Fibroblast of gingiva (primary cell): ENCODE measurements around the gene TP53BP1.

Source experiments
- DNase-seq: peaks from one replicate; pipeline ENCODE4 v3.0.0-alpha.2; 2011; ENCODE audit warnings: low read depth

TP53BP1 gene, protein sequence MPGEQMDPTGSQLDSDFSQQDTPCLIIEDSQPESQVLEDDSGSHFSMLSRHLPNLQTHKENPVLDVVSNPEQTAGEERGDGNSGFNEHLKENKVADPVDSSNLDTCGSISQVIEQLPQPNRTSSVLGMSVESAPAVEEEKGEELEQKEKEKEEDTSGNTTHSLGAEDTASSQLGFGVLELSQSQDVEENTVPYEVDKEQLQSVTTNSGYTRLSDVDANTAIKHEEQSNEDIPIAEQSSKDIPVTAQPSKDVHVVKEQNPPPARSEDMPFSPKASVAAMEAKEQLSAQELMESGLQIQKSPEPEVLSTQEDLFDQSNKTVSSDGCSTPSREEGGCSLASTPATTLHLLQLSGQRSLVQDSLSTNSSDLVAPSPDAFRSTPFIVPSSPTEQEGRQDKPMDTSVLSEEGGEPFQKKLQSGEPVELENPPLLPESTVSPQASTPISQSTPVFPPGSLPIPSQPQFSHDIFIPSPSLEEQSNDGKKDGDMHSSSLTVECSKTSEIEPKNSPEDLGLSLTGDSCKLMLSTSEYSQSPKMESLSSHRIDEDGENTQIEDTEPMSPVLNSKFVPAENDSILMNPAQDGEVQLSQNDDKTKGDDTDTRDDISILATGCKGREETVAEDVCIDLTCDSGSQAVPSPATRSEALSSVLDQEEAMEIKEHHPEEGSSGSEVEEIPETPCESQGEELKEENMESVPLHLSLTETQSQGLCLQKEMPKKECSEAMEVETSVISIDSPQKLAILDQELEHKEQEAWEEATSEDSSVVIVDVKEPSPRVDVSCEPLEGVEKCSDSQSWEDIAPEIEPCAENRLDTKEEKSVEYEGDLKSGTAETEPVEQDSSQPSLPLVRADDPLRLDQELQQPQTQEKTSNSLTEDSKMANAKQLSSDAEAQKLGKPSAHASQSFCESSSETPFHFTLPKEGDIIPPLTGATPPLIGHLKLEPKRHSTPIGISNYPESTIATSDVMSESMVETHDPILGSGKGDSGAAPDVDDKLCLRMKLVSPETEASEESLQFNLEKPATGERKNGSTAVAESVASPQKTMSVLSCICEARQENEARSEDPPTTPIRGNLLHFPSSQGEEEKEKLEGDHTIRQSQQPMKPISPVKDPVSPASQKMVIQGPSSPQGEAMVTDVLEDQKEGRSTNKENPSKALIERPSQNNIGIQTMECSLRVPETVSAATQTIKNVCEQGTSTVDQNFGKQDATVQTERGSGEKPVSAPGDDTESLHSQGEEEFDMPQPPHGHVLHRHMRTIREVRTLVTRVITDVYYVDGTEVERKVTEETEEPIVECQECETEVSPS (N-terminal part only)

DNA sequence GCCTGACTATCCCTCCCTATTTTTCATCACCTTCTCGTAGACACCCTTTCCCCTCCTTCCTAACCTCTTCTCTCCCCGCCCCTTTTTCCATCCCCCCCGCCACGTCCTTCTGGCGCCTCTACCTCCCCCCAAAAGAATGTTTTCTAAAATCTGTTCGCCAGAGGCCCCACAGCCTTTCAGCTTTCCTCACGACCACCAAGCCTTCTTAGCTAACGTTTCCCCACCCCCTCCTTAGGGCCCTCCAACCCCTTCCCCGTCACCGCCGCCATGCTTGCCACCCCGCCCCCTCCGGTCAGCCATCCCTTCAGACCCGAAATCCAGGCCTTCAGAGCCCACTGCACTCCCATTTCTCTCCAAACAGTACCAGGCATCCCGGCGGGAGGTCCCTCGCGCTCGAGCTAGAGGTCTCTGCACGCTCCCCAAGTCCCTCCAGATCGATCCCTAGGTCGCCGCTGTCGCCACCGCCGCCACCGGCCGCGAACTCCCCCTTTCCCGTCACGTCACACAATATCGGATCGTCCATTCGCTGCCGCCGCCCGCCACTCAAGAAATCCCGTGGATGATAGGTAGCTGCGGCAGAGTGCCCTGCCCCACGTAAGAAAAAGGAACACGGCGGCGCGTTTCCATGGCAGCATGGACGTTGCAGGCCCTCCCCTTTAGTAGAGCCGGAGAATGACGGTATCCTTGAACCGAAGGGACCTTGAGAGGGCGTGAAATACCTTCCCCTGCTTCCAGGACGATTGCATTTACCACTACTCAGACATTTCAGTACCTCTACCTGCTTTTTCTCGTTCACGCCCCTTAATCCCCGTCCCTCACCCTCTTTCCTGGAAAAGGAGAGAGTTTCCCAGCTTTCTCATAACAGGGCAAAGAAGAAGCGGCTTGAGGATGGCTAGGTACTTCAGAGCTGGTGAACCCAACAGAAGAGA lies at the start of gene TP53BP1:
Gene TP53BP1 (minus strand): TSS at position 484 of the 929 bp plus-strand sequence. CDS start 113 bp downstream, at position 371.
- peak; percentile 94 for DNase-seq

GRCh38 chr15:43541785-43542184 lies 48.8 kb upstream of the TP53BP1 start:
- peak; percentile 63 for DNase-seq

GRCh38 chr15:43538091-43538490 lies 45.1 kb upstream of the TP53BP1 start:
- DNase-seq, result peak; percentile 88

DNA sequence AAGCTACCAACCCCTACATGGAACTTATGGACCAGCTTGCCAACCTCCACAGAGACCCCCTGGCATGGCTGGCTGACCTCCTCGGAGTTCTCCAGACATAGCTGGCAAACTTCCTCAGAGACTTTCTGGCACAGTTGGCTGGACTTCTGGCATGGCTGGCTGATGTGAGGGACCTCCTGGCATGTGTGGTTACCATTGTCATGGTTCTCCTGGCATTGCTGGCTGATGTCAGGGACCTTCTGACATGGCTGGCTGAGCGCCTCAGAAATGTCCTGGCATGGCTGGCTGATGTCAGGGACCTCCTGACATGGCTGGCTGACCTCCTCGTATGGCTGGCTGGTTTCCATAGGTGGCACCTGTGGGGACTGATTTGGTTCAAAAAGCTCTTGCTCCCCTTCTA lies 41.9 kb upstream of the TP53BP1 start:
- no peak for DNase-seq

GRCh38 chr15:43532826-43533225 lies 39.9 kb upstream of the TP53BP1 start:
- peak; percentile 76 for DNase-seq

- DNase-seq, result no peak
These were observed 38.2 kb upstream of the TP53BP1 start for GRCh38 chr15:43531018-43531670.

- DNase-seq, result no peak
These were observed 36.8 kb upstream of the TP53BP1 start for GRCh38 chr15:43529587-43530345.

DNA sequence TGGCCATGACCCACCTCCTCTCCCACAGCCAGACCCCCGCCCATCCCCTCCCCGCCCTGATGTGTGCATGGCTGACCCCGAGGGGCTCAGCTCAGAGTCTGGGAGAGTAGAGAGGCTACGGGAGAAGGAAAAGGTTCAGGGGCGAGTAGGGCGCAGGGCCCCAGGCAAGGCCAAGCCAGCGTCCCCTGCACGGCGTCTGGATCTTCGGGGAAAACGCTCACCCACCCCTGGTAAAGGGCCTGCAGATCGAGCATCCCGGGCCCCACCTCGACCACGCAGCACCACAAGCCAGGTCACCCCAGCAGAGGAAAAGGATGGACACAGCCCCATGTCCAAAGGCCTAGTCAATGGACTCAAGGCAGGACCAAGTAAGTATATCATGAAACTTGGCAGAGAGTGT lies 36.2 kb upstream of the TP53BP1 start:
- no peak for DNase-seq

- no peak for DNase-seq
These were observed 35.6 kb upstream of the TP53BP1 start for GRCh38 chr15:43528542-43529007.

DNA sequence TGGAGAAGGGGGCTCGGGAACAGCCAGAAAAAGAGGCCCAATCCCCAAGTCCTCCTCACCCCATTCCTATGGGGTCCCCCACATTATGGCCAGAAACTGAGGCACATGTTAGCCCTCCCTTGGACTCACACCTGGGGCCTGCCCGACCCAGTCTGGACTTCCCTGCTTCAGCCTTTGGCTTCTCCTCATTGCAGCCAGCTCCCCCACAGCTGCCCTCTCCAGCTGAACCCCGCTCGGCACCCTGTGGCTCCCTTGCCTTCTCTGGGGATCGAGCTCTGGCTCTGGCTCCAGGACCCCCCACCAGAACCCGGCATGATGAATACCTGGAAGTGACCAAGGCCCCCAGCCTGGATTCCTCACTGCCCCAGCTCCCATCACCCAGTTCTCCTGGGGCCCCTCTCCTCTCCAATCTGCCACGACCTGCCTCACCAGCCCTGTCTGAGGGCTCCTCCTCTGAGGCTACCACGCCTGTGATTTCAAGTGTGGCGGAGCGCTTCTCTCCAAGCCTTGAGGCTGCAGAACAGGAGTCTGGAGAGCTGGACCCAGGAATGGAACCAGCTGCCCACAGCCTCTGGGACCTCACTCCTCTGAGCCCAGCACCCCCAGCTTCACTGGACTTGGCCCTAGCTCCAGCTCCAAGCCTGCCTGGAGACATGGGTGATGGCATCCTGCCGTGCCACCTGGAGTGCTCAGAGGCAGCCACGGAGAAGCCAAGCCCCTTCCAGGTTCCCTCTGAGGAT lies 35.0 kb upstream of the TP53BP1 start:
- no peak for DNase-seq

DNA sequence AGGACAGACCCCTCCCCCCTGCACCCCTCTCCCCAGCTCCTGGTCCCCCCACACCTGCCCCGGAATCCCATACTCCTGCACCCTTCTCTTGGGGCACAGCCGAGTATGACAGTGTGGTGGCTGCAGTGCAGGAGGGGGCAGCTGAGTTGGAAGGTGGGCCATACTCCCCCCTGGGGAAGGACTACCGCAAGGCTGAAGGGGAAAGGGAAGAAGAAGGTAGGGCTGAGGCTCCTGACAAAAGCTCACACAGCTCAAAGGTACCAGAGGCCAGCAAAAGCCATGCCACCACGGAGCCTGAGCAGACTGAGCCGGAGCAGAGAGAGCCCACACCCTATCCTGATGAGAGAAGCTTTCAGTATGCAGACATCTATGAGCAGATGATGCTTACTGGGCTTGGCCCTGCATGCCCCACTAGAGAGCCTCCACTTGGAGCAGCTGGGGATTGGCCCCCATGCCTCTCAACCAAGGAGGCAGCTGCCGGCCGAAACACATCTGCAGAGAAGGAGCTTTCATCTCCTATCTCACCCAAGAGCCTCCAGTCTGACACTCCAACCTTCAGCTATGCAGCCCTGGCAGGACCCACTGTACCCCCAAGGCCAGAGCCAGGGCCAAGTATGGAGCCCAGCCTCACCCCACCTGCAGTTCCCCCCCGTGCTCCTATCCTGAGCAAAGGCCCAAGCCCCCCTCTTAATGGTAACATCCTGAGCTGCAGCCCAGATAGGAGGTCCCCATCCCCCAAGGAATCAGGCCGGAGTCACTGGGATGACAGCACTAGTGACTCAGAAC lies 34.3 kb upstream of the TP53BP1 start:
- no peak for DNase-seq

GRCh38 chr15:43526261-43526930 lies 33.4 kb upstream of the TP53BP1 start:
- no peak for DNase-seq

GRCh38 chr15:43525131-43525530 lies 32.2 kb upstream of the TP53BP1 start:
- DNase-seq, result no peak

DNA sequence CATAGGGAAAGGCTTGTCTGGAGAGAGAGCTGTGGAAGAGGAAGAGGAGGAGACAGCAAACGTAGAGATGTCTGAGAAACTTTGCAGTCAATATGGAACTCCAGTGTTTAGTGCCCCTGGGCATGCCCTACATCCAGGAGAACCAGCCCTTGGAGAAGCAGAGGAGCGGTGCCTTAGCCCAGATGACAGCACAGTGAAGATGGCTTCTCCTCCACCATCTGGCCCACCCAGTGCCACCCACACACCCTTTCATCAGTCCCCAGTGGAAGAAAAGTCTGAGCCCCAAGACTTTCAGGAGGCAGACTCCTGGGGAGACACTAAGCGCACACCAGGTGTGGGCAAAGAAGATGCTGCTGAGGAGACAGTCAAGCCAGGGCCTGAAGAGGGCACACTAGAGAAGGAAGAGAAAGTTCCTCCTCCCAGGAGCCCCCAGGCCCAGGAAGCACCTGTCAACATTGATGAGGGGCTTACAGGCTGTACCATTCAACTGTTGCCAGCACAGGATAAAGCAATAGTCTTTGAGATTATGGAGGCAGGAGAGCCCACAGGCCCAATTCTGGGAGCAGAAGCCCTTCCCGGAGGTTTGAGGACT lies 31.4 kb upstream of the TP53BP1 start:
- DNase-seq, result no peak

GRCh38 chr15:43523646-43524045 lies 30.7 kb upstream of the TP53BP1 start:
- DNase-seq, result no peak

- no peak for DNase-seq
These were observed 29.3 kb upstream of the TP53BP1 start for GRCh38 chr15:43522247-43522646.

- DNase-seq, result no peak
These were observed 28.5 kb upstream of the TP53BP1 start for GRCh38 chr15:43521419-43521818.
